Liver (tissue), 9 donors: ENCODE measurements around the gene ATXN1. TPM values are rescaled to one million over a fixed set of nuclear protein-coding genes. Genes with fewer than 3 reads are reported as not detected.

Experiments
- DNase-seq: peaks from one replicate; pipeline ENCODE4 v3.0.0-alpha.2; 2017; ENCODE audit warnings: low spot score
- H3K27ac ChIP-seq, 2 donors: one replicate each; pipeline ENCODE4 v1.7.0; 2013; ENCODE audit warnings: inconsistent platforms in 2 of 2, low read length in 2 of 2, control low read depth in 1 of 2, low read depth in 1 of 2, mild to moderate bottlenecking in 1 of 2
- H3K27me3 ChIP-seq, 4 donors: one replicate each; pipeline versions ENCODE4 v1.6.1 to v1.7.0; 2013; ENCODE audit warnings: low read length in 3 of 4, inconsistent platforms in 1 of 4, mild to moderate bottlenecking in 1 of 4, moderate library complexity in 1 of 4; ENCODE audit not compliant: control insufficient read depth in 4 of 4, insufficient read depth in 4 of 4
- H3K36me3 ChIP-seq, 4 donors: one replicate each; pipeline versions ENCODE4 v1.6.1 to v1.7.0; 2013; ENCODE audit warnings: low read length in 3 of 4, mild to moderate bottlenecking in 3 of 4, low read depth in 1 of 4, moderate library complexity in 1 of 4; ENCODE audit not compliant: control insufficient read depth in 4 of 4, insufficient read depth in 3 of 4
- H3K4me1 ChIP-seq, 4 donors: one replicate each; pipeline versions ENCODE4 v1.6.1 to v1.7.0; 2013; ENCODE audit warnings: low read length in 3 of 4, mild to moderate bottlenecking in 3 of 4, moderate library complexity in 1 of 4; ENCODE audit not compliant: control insufficient read depth in 4 of 4, insufficient read depth in 4 of 4
- H3K4me3 ChIP-seq, 3 donors: one replicate each; pipeline versions ENCODE4 v1.6.1 to v1.7.0; 2013; ENCODE audit warnings: low read length in 3 of 3, control low read depth in 1 of 3, low read depth in 1 of 3, mild to moderate bottlenecking in 1 of 3
- H3K9ac ChIP-seq, 2 donors: one replicate each; pipeline ENCODE4 v1.7.0; 2013; ENCODE audit warnings: low read length in 2 of 2, mild to moderate bottlenecking in 2 of 2, moderate library complexity in 2 of 2, control low read depth in 1 of 2, low read depth in 1 of 2
- H3K9me3 ChIP-seq, 4 donors: one replicate each; pipeline versions ENCODE4 v1.6.1 to v1.7.0; 2013; ENCODE audit warnings: low read length in 3 of 4; ENCODE audit not compliant: control insufficient read depth in 4 of 4
- CTCF ChIP-seq: fragments of 150-350 bp; IDR thresholded peaks from 2 replicates; pipeline ENCODE4 v1.5.1; 2017; ENCODE audit warnings: improper control_type of control experiment, low read depth, low read length; ENCODE audit not compliant: missing input control
- EGR1 ChIP-seq, 2 donors: IDR thresholded peaks; 2 replicates each; pipeline ENCODE4 v1.6.1; 2016 to 2018; ENCODE audit warnings: antibody characterized with exemption in 2 of 2, low read depth in 2 of 2
- FOXA1 ChIP-seq: IDR thresholded peaks from 2 replicates; pipeline ENCODE4 v1.6.1; 2016; ENCODE audit warnings: antibody characterized with exemption
- FOXA2 ChIP-seq: IDR thresholded peaks from 2 replicates; pipeline ENCODE4 v1.6.1; 2016; ENCODE audit warnings: antibody characterized with exemption
- GABPA ChIP-seq, 2 donors: IDR thresholded peaks in 1 of 2; conservative IDR thresholded peaks in 1 of 2; 2 replicates each; pipeline ENCODE4 v1.6.1; 2016; ENCODE audit warnings: antibody characterized with exemption in 2 of 2, mild to moderate bottlenecking in 1 of 2, moderate library complexity in 1 of 2
- HNF4A ChIP-seq, 2 donors: conservative IDR thresholded peaks; 2 replicates each; pipeline ENCODE4 v1.6.1; 2016; ENCODE audit warnings: antibody characterized with exemption in 2 of 2, mild to moderate bottlenecking in 2 of 2
- HNF4G ChIP-seq: IDR thresholded peaks from 2 replicates; pipeline ENCODE4 v1.6.1; 2016; ENCODE audit warnings: antibody characterized with exemption
- JUND ChIP-seq, 2 donors: IDR thresholded peaks; 2 replicates each; pipeline ENCODE4 v1.6.1; 2016; ENCODE audit warnings: antibody characterized with exemption in 2 of 2
- MAX ChIP-seq: IDR thresholded peaks from 2 replicates; pipeline ENCODE4 v1.6.1; 2016; ENCODE audit warnings: antibody characterized with exemption
- NR2F2 ChIP-seq: IDR thresholded peaks from 2 replicates; pipeline ENCODE4 v1.6.1; 2016; ENCODE audit warnings: antibody characterized with exemption
- REST ChIP-seq: IDR thresholded peaks from 2 replicates; pipeline ENCODE4 v1.6.1; 2016; ENCODE audit warnings: antibody characterized with exemption, mild to moderate bottlenecking
- RXRA ChIP-seq, 2 donors: IDR thresholded peaks; 2 replicates each; pipeline ENCODE4 v1.6.1; 2017 to 2018; ENCODE audit warnings: antibody characterized with exemption in 2 of 2, mild to moderate bottlenecking in 1 of 2
- SP1 ChIP-seq: IDR thresholded peaks from 2 replicates; pipeline ENCODE4 v1.6.1; 2018; ENCODE audit warnings: antibody characterized with exemption, mild to moderate bottlenecking
- TAF1 ChIP-seq: conservative IDR thresholded peaks from 2 replicates; pipeline ENCODE4 v1.6.1; 2016; ENCODE audit warnings: antibody characterized with exemption, mild to moderate bottlenecking
- YY1 ChIP-seq: IDR thresholded peaks from 2 replicates; pipeline ENCODE4 v1.6.1; 2016; ENCODE audit warnings: antibody characterized with exemption, mild to moderate bottlenecking
- ZBTB33 ChIP-seq: IDR thresholded peaks from 2 replicates; pipeline ENCODE4 v1.6.1; 2016; ENCODE audit warnings: antibody characterized with exemption
- WGBS: extraction: QIAGEN DNeasy Blood & Tissue Kit; methylation state at CpG from one replicate; pipeline ENCODE4 v1.1.7; 2013; 5-methylcytosine and 5-hydroxymethylcytosine counted together
- polyA plus RNA-seq, 2 donors: library from polyadenylated mRNA; stranded (reverse) in 1 of 2; unstranded in 1 of 2; fragments of 200-250 nt in 1 of 2; fragments of >200 nt in 1 of 2; fragmentation: Nextera tagmentation in 1 of 2; extraction: Ambion mirVana in 1 of 2; gene quantifications; one replicate each; pipeline versions ENCODE4 v1.2.1 to v1.2.3, GENCODE V29; 2013 to 2015
- total RNA-seq, 2 donors: library from RNA; depleted of rRNA; stranded (reverse); fragments of >200 nt; gene quantifications; one replicate each; pipeline ENCODE4 v1.2.3, GENCODE V29; 2014
- donor health status: healthy.
- donor health status: healthy.
- donor health status: healthy.
- donor health status: healthy.
- donor health status: healthy.

The ATXN1 gene
- total and polyA plus RNA-seq, 4 donors = 4.3 to 29.7 (median 8.2) TPM

DNA sequence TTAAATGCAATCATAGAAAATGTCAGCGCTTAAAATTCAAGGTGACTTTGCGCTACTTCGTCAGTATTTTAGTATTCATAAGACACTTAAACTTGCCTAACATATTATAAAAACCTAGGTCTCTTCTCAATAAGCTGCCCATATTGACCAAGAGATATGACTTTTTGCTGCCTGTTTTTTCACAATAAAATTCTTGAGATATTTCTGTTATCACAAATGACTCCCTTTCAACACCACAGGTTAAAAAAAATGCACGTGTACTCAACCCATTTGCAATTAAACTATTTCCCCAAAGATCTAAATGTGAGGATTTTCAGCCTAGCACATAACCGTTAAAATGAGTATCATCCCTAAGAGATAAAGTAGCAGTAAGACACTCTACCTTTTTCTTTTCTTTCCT, 10.7 kb downstream of the ATXN1 start:
- DNase-seq = no peak
- Histone ChIP-seq H3K4me3 (no peak overlapping the region), H3K36me3 (peaks cover 0 to 9% (median 3%) of the 10 kb centered on the region in 4 donors), H3K27ac (no peak overlapping the region), H3K27me3 (no peaks in the 10 kb centered on the region), H3K4me1 (peaks cover 7 to 42% (median 31%) of the 10 kb centered on the region in 4 donors), H3K9ac (no peak overlapping the region), H3K9me3 (no peaks in the 10 kb centered on the region)
- 97% methylated on average over 5 of the region's 5 CpGs for WGBS
- no peak for TF ChIP-seq HNF4G
- TF ChIP-seq FOXA1 = no peak
- no peak for TF ChIP-seq JUND (IDR thresholded peaks at IDR 0.05)
- TF ChIP-seq REST = no peak
- TF ChIP-seq ZBTB33 = no peak
- TF ChIP-seq GABPA (IDR thresholded peaks at IDR 0.05 in 1 of 2, conservative IDR thresholded peaks at IDR 0.05 in 1 of 2) = no peak
- no peak for TF ChIP-seq HNF4A (conservative IDR thresholded peaks at IDR 0.05)
- TF ChIP-seq CTCF = no peak
- TF ChIP-seq NR2F2 = no peak

DNA sequence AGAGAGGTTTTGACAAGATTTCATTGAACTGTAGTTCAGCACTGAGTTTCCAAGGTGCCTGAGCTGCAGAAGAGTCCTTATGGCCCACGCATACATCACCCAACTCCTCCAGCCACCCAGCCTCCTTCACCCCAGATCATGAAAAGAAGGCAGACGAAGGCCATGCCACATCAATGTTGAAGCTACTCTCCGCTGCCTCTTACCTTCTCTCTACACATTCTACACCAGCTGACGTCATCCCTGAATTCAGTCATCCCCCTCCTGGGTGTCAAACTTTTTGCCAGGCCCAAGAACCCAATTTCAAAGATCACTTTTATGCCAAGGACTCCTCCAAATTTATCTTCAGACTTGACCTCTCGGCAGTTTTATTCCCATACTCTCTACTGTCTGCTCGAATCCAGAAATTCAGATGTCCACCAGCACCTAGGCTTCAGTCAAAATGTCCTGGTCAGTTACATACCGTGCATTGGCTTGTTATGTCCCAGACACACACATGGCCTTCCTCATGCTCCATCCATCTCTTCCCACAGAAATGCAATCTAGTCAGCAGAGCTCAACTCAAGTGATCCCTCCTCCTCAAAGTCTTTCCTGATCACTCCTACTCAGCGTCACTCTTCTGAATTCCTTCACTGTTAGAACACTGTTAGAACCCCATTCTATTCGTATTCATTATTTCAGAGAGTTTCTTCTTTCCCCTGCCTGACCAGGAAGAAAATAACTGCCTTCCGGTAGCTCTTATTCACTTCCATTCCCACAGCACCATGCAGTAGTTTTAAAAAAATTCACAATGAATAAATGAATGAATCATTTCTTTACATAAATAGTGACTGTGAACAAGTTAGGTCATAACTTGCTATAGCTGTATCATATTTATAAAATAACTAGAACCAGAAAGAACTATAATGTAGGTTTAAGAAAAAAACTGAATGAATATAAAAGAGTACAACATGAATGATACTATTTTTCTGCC, 11.5 kb downstream of the ATXN1 start:
- H3K4me1 ChIP-seq = peaks cover 7 to 39% (median 31%) of the 10 kb centered on the region in 4 donors
- no peaks in the 10 kb centered on the region for H3K27me3 ChIP-seq
- H3K9ac ChIP-seq = no peak overlapping the region
- no peak for DNase-seq
- H3K4me3 ChIP-seq = no peak overlapping the region
- WGBS = 95% methylated on average over 10 of the region's 10 CpGs
- H3K27ac ChIP-seq = no peak overlapping the region
- no peaks in the 10 kb centered on the region for H3K9me3 ChIP-seq
- H3K36me3 ChIP-seq = peaks cover 0 to 9% (median 3%) of the 10 kb centered on the region in 4 donors
- TF ChIP-seq RXRA (IDR thresholded peaks at IDR 0.05) (no peak), YY1 (no peak), EGR1 (IDR thresholded peaks at IDR 0.05; ENCODE audit: low read depth in 2 of 2) (no peak), GABPA (IDR thresholded peaks at IDR 0.05 in 1 of 2, conservative IDR thresholded peaks at IDR 0.05 in 1 of 2) (no peak), MAX (no peak), REST (no peak), TAF1 (no peak), CTCF (no peak), SP1 (no peak), FOXA2 (no peak)
